HG03571 (cell line): ENCODE results near the gene LRRC1.
"Not testable (repeated sequence)": the region's sequence is repeated elsewhere in the genome, so short reads cannot be mapped to it uniquely, and the experiment has no call there.

Source experiments
- ATAC-seq: cut with Tn5 transposase; IDR thresholded peaks from one replicate; pipeline ENCODE4 v1.9.1; 2021; ENCODE audit not compliant: unreplicated experiment

The LRRC1 gene

DNA sequence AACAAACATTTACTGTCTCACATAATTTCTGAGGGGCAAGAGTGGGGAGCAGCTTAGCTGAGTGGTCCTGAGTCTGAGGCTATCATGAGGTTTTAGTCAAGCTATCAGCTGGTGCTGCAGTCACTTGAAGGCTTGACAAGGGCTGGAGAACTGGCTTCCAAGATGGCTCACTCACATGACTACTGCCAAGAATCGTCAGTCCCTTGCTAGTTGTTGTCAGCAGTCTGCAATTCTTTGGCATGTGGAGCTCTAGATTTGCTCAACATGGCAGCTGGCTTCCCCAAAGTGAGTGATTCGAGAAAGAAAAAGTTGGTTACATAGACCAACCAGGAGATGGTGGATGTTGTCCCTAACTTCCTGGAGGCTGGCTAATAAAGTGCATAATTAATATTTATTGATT lies 2.8 kb upstream of the LRRC1 start:
- ATAC-seq, result no peak

DNA sequence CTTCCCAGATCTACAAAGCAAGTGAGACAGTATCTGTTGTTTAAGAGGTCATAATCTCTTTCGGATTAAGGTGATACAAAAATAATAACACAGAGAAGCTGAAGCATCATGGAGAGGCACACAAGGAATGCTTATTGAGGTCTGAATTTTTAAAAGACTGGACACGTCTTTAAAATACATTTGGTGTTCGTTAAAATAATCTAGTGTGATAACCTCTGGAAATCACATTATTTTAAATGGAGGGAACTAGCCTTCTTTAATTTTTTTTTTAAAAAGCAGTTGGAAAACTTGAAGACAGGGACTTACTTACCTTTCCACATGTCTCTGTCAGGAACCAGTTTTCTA lies 1.9 kb upstream of the LRRC1 start:
- ATAC-seq, result no peak

DNA sequence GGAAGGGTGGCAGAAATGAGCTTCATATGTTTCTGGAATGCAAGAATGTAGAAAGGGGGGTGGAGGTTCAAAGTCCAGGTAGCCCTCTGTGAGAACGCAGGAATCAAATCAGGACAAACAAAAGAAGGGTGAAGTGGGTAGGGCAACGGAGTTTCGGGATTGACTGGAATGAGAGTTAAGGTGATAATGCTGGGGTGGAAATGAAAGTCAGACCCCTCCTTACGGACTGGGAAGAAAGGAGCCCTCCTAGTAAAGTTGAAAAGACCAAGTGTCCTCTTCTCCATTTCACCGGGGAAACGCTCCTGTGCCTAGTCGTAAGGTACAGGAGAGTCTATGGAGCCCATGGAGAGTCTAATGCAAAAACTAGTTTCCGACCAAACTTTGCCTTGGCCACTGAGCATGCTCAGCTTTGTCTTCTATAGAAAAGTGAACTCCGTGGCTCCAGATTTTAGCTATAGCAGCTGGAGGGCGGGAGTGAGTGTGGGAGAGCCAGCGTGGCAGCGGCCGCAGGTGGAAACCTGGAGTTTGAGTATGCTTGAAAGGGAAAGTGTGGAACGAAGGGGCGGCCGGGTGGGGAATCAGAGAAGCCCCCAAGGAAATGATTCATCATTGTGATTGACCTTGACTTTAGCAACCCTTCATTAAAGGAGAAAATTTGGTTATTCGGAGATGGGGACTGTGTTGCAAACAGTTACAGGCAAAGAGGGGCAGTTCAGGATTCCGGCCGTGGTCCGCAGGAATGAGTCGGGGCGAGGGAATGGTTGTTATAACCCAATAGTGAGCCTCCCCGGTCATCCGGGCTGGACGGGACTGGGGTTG lies 1.3 kb upstream of the LRRC1 start:
- ATAC-seq, result no peak

DNA sequence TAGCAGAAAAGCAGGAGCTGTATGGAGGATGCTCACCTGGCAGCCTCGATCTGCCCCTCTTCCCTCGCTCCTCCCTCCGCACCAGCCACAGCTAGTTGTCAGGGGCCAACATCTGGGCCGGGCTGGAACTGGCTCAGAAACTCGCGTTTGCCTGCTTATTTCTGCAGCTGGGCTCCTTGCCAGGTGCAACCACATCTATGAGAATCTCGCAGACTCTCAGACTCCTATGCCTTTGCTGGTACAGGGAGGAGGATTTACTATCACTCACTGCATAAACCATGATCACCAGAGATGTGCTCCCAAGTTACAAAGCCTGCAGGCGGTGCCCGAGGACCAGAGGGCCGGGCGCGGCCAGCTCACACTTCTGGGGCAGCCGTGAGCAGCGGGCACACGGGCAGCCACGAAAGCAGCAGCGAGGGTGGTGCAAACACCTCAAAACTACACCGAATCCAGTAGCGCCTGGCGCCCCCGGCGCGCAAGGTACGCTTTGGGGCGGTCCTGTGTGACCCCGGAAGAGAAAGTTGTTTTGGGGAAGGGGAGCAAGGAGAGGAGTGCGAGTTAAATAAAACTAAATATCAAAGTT lies 577 bp upstream of the LRRC1 start:
- peak; percentile 62 for ATAC-seq

DNA sequence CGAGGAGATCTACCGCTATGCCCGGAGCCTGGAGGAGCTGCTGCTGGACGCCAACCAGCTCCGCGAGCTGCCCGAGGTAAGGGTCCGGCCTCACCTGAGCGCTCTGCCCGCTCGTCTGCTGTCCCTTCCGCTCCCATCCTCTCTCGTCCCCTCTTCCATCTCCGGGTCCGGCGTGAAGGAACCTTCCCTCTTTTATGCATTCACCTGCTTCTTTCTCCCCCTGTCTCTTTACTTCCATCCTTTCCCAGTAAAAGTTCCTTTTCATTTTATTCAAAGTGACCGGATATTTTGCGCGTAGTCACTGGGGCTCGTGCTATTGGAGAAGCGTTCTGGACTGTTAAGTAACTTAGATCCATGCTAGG lies 516 bp downstream of the LRRC1 start:
- ATAC-seq, result peak; percentile 17

DNA sequence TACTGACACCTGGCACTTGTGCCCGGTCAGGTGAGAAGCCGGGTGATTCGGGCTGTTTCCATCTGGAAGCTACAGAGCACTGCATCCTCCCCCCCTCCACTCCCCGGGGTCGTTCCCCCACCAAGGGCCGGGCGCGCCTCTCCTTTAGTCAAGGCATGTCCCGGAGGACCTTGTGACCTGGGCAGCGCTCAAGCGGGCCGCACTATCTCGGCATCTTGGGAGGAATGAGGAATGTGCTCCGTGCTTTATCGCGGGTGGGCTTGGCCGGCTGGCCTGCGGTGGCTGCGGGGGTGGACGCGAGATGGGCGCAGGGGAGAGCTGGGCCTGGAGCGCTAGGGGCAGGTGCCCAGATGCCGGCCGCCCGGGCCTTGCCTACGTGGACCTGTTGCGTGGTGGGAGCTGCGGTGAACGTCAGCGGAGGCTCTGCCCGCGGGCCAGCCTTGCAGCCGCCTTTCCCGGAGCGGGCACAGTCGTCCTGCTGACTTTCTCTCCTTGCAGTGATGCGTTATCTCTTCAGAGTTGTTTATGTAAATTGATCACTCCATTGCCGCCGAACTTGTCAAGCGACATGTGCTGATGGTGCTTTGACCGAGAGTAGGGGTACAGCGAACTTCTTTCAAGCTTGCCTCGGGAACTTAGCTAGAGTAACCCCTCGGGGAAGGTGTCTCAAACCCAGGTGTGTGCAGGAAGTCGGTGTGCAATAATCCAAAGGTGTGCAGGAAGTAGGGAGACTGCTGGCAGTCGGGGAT lies 1.1 kb downstream of the LRRC1 start:
- no peak for ATAC-seq

DNA sequence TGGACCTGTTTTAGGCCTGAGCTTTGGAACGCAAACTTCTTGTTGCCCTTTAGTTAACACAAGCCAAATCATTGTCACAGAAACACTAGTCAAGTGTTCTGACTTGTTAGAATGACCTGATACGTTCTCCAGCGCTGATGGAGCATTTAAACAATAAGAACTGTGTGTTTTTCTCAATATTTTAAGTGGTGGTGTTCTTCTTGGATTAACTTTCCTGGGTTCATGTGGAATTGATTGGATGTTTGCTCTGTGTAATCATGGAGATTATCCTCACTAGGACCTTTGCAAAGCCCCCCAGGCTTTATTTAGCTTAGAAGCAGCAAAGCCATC lies 1.6 kb downstream of the LRRC1 start:
- no peak for ATAC-seq

DNA sequence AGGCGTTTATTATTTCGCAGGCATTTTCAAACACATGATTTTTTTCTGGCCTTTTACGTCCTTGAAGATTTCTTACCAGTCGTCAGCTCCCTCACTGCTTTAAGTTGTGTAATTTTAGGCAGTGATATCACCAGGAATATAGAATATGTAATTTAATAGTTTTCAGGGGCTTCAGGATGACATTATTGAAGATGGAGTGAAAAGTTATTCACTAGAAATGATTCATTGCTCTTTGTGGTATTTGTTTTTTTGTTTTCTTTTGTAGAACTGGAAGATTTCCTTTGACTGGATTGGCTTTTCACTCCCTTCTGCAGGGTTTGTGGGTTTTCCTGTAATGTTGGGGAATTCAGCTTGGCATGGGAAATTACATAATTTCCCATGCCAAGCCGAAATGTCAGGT lies 2.0 kb downstream of the LRRC1 start:
- ATAC-seq, result no peak

DNA sequence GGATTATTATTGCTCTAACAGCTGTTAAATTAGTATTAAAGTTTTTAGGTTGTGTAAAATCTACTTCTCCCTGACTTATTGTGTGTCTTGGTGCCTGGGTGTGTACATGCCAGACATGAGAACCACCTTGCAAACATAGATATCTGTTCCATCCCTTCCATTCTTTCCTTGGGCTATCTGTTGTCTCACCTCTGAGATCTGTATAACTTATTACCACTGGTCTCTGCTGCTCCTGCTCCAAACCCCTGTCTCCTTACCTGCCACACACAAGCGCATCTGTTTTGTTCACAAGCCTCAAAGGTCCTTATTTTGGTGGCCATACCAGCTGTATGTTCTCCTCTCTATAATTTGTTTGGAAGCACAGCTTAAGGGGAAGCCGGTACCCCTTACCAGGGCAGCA lies 2.5 kb downstream of the LRRC1 start:
- no peak for ATAC-seq

DNA sequence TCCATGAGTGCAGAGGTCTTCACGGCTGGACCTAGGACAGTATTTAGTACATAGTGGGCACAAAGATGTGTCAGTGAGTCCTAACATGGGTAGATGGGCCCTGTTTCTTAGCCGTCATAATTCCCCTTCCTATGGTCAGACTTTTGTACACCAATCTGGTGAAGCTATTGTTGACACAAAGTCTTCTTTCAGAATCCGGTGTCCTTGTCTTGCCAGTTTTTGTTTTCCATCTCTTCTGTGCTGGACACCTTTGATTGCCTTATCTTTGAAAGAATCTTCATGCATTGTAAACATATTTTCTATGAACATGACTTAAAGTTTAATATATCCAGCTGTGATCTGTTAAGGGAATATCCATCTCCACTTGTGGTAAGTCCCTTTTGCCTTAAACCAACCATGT lies 4.5 kb downstream of the LRRC1 start:
- ATAC-seq, result no peak

DNA sequence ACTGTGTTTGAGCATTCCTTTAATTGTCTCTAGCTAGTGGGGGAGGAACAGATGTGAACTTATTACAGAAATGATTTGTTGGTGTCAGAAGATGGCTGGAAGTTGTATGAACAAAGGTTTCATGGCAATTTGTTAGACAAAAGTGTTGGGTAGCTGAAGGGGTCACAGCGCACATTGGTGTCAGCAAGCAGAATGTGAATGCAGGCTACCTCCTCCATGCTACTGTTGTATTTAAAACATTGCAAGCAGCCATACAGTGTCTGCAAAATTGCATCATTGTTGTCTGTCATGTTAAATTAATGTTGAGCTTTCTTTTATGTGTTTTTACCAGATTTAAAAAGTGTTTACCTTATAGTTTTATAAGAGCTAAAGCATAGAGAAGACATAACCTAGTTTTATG lies 6.2 kb downstream of the LRRC1 start:
- ATAC-seq, result no peak

DNA sequence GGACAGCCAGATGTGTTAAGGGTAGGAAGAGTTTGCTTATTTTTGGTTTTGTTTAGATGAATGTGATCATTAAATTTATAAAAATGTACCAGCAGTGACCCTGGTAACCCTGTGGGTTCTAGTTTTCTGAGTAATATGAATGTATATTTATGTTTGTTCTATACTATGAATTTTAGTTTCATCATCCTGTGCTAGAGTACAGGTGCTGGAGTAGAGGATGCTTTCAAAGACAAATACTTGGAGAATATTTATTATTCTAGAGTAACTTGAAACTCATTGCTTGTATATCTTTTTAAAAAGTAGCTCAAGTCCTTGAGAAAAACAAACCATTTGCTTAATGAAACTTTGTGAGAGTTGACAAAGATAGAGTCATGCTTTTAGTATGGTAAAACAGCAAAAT lies 7.8 kb downstream of the LRRC1 start:
- ATAC-seq, result no peak

DNA sequence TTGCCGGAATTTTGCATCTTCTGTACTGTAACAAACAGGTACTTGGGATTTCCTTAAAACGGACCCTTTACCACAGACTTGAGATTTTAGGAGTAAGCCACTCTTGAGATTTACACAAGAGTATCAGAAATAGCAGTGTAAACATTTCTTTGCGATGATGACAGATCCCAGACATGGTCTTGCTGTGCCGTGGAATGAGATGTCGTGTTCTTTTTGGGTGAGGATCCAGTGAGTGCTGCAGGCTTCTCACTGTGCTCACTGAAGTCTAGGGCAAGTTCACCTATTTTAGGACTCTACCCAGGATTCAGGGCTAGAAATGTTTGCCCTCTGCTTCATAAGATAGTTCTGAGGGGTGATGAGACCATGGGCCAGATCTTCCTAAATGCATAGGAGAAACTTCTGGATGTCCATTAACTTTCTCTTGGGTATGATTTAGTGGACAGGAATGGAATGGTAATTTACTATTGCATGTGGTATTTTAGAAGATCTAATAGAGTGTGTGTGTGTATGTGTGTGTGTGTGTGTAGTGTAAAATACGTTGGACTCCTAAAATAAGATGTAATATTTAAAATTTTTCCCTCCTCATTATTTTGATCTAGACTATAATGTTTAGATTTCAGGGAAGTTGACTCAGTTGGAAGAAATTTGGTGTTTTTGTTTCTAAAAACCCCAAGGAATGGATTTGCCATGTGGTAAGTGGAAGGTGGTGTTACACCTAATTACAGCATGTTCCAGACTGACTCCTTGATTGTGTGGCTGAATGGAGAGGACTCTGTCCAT lies 8.5 kb downstream of the LRRC1 start:
- ATAC-seq, result no peak

DNA sequence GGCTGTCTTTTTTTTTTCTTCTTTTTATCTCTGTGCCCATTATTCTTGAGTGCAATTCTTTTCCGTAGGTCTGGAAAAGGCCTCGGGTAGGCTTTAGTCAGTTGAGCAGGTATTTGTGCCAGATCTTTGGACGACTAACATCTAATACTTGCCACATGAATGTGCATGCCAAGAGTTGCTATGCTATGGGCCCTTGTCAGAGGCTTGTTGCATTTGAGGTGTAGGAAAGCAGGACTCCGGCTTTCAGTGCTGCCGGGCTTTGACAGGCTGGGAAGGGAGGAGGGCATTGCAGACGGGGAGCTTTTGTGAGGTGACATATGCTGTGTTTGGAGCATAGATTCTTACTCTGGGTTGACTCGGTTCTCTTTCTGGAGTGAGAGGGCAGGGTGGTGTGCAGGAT lies 10.2 kb downstream of the LRRC1 start:
- ATAC-seq, result no peak

DNA sequence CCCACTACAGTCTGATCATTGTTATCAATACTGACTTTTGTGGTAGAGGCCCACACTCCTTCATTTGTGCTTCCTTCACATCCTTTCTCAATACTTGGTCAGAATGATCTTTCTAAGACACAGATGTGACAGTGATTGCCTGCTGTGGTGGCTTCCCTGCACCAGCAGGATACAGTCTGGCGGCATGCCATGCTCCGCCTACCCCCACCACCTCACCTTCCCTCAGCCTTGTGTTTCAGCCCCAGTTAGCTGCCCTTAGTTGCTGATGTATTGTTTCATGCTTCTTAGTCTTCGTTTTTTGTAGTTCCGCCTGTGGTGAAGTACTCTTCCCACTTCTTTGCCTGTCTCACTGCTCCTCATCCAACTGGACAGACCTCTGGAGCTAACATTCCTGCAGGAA lies 10.9 kb downstream of the LRRC1 start:
- ATAC-seq, result no peak

DNA sequence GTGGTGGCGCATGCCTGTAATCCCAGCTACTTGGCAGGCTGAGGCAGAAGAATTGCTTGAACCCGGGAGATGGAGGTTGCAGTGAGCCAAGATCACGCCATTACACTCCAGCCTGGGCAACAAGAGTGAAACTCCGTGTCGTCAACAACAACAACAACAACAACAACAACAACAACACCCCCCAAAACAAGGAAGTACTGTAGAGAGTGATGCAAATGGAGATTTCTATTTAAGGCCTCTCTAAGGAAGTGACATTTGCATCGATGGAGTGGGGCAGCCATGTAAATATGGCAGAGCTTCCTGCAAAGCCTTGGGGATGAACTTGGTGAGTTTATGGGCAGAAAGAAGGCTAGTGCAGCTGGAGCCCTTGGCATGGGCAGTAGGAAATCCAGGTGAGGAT lies 12.8 kb downstream of the LRRC1 start:
- not testable (repeated sequence) for ATAC-seq

DNA sequence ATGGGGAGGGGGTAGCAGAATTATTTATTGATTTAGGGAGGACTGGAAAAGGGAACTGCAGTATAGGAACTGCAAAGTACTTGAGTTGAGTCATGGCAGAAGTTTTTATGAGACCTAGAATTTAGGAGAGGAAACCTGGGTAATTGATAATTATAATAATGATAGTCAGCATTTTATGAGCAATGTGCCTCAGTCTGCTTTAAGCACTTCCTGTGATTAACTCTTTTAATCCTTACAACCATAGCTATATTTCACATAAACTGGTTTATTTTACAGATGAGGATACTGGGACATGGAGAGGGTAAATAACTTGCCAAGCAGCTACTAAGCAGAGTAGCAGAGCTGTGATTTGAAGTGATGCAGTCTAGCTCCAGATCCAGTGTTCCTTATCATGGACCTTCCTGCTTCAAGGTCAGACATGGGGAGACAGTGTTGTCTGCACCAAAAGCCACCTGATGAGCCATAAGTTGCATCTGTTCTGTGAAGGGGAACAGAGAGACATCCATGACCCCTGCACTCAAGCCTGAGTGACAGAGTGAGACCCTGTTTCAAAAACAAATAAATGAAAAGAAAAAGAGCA lies 13.6 kb downstream of the LRRC1 start:
- ATAC-seq, result no peak

DNA sequence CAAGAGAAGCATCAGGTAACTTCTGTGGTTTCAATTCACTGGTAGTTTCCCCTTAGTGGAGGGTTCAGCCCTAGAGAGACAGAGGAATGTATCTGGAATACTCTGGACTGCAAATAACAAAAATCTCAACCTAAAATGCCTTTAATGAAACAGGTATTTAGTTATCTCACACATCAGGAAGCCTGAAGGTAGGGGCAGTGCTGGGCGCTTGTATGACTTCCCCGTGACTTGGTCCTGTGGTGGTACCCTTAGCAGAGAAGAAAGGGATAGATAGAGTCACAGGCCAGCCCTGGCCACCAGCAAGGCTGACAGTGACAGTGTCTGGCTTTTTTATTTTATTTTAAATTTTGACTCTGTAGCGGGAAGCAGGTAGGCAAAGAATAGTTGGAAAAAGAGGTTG lies 14.9 kb downstream of the LRRC1 start:
- no peak for ATAC-seq

DNA sequence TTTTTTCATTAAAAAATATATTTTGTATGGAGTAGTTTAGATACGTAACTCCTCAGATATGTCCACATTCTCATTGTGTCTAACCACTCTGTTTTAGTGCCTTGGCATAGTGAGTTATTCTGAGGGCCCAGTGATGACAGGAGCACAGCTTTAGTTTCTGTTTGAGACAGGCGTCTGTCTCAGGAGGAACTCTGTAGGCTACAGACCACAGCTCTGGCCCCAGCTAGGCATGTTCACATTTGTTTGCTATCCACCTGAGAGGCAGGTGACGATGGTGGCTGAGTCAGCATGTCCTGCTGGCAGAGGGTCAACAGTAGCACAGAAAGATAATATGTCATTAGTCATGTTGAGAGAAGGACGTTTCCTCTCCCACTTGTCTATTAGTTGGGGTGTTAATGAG lies 16.3 kb downstream of the LRRC1 start:
- ATAC-seq, result peak; percentile 87

DNA sequence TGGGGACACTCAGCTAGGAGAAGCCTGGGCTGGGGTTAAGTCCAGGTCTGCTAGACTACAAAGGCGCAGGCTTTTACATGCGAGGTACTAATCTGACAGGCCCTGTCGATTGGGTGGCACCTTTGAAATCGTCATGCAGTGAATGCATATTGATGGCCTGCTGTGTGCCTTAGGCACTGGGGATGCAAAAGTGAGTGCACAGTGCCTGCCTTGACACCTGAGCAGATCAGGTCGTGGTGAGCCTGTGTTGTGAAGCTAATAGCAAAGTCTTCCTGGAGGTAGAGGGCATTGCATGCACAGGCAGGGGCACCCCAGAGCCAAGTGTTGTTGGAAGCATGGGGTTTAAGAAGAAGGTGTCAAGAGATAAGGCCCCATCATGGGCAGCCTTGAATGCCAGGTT lies 16.9 kb downstream of the LRRC1 start:
- no peak for ATAC-seq

DNA sequence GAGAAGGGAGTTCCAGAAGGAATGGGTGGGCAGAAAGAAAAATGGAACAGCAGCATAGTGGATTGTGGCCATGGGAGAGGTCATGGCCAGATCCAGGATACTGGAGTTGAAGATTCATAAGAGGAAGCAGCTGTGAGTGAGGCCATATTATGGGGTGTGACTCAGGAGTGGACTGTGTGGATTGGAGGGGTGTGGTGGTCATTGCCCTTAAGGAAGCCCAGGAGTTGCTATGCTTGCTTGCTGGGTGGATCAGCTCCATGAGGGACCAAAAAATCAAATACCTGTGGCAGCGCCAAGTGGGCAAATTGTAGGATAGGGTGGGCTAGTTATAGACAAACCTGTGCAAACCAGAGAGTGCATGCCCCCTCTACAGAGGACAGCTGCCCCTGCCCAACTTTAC lies 18.3 kb downstream of the LRRC1 start:
- ATAC-seq, result no peak
